ENCODE data around the gene MLC1. TPM values are rescaled to one million over a fixed set of nuclear protein-coding genes. Genes with fewer than 3 reads are reported as not detected.
A peak's percentile ranks its signal among the peaks of the same experiment; 100 is the strongest.

The MLC1 gene
- total RNA-seq, 1 experiment from 2014 or later, result not detected

DNA sequence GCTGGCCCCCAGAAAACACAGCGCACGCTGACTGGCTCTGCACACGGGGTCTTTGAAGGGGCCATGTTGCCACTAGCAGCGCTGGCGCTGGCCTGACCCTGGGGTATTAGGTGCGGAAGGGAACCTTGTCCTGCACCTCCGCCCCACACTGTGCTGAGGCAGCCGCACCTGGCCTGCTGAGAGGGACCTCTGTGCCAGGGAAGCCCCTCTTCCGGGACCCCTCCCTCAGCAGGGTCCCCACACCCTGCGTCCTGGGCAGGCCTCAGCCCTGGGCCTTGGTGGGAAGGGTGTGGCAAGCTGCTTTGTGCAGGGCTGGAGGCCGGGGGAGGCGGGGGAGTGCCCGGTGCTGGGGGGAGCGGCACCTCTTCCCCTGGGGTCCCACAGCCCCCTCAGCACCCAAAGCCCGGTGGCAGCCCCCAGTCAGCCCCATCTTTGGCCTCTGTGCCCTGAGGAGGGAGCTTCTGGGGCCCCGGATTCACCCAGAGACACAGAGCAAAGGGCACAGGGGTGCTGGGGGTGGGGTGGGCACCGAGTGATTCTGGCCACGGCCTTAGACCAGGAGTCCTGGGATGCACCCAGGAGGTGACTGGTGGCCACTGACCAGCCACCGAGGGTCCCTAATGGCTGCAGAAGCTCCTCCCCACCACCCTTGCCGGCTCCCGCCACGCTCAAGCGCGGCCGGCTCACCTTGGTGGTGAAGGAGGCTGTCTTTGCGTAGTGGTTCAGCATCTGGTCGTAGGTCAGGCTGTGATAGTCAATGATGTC is 38.6 kb downstream of the MLC1 start:
- no TSS peak for BruUV-seq (replicated peaks)
- TF ChIP-seq, protein P1, sequence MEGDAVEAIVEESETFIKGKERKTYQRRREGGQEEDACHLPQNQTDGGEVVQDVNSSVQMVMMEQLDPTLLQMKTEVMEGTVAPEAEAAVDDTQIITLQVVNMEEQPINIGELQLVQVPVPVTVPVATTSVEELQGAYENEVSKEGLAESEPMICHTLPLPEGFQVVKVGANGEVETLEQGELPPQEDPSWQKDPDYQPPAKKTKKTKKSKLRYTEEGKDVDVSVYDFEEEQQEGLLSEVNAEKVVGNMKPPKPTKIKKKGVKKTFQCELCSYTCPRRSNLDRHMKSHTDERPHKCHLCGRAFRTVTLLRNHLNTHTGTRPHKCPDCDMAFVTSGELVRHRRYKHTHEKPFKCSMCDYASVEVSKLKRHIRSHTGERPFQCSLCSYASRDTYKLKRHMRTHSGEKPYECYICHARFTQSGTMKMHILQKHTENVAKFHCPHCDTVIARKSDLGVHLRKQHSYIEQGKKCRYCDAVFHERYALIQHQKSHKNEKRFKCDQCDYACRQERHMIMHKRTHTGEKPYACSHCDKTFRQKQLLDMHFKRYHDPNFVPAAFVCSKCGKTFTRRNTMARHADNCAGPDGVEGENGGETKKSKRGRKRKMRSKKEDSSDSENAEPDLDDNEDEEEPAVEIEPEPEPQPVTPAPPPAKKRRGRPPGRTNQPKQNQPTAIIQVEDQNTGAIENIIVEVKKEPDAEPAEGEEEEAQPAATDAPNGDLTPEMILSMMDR (IDR thresholded peaks at IDR 0.05), result no peak
- TF ChIP-seq POLR2AphosphoS5 (IDR thresholded peaks at IDR 0.05; ENCODE audit: low read depth, low read length) (no peak), TCF7L2 (IDR thresholded peaks at IDR 0.05; ENCODE audit: low read depth, low read length) (no peak), SIN3A (IDR thresholded peaks at IDR 0.05; ENCODE audit: borderline replicate concordance, insufficient read depth, low read depth, low read length) (no peak)
- TF ChIP-seq, protein P2, sequence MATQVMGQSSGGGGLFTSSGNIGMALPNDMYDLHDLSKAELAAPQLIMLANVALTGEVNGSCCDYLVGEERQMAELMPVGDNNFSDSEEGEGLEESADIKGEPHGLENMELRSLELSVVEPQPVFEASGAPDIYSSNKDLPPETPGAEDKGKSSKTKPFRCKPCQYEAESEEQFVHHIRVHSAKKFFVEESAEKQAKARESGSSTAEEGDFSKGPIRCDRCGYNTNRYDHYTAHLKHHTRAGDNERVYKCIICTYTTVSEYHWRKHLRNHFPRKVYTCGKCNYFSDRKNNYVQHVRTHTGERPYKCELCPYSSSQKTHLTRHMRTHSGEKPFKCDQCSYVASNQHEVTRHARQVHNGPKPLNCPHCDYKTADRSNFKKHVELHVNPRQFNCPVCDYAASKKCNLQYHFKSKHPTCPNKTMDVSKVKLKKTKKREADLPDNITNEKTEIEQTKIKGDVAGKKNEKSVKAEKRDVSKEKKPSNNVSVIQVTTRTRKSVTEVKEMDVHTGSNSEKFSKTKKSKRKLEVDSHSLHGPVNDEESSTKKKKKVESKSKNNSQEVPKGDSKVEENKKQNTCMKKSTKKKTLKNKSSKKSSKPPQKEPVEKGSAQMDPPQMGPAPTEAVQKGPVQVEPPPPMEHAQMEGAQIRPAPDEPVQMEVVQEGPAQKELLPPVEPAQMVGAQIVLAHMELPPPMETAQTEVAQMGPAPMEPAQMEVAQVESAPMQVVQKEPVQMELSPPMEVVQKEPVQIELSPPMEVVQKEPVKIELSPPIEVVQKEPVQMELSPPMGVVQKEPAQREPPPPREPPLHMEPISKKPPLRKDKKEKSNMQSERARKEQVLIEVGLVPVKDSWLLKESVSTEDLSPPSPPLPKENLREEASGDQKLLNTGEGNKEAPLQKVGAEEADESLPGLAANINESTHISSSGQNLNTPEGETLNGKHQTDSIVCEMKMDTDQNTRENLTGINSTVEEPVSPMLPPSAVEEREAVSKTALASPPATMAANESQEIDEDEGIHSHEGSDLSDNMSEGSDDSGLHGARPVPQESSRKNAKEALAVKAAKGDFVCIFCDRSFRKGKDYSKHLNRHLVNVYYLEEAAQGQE (IDR thresholded peaks at IDR 0.05; ENCODE audit: insufficient read depth in 1 of 2, low read depth in 2 of 2, low read length in 1 of 2), result no peak
- ChIA-PET POLR2A (no interaction called here), CTCF (interaction anchor here (0.6 kb wide), 1 partner anchor 225 kb away, joined by 10 read pairs; no protein-coding TSS in a partner anchor)
- in situ Hi-C loops (cut with HindIII; ENCODE audit: low pct_unique_long_range_greater_than_20kb, low sequenced_read_pairs) (no loop called here), intact Hi-C loops (cut with micrococcal nuclease; ENCODE audit: unreplicated experiment) (no loop called here)
- Histone ChIP-seq H3K27me3 (ENCODE audit: control insufficient read depth, insufficient read depth, low read length) (no peaks in the 10 kb centered on the region), H3K27ac (ENCODE audit: low read length) (no peak overlapping the region), H3K36me3 (ENCODE audit: control insufficient read depth, insufficient read depth, low read length) (no peaks in the 10 kb centered on the region), H3K9me3 (ENCODE audit: control insufficient read depth, insufficient read depth, low read depth, low read length) (no peaks in the 10 kb centered on the region), H3K4me1 (ENCODE audit: control insufficient read depth, insufficient read depth, low read length) (no peaks in the 10 kb centered on the region), H3K4me3 (ENCODE audit: low read depth in 2 of 2, low read length in 2 of 2) (no peak overlapping the region)
- DNase-seq (ENCODE audit: low read depth, low spot score), result no peak
- ATAC-seq, result no peak

DNA sequence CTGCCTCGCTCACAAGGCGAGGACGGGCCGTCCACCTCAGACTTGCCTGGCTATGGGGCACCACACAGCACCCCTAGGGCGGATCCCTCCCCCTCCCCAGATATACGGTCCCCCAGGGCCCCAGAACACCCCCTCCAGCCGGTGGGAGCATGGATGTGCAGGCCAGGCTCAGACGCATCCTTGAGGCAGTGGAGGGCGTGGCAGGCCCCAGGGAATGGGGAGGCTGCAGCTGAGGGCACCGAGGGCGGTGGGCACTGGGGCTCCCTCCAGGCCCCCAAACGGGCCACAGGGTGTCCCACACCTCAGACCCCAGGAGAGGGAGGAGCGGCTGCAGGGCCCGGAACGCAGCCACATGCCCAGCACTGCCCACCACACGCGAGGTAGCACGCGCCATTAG is 39.2 kb downstream of the MLC1 start:
- Histone ChIP-seq H3K4me1 (ENCODE audit: control insufficient read depth, insufficient read depth, low read length) (no peaks in the 10 kb centered on the region), H3K4me3 (ENCODE audit: low read depth in 2 of 2, low read length in 2 of 2) (no peak overlapping the region), H3K27me3 (ENCODE audit: control insufficient read depth, insufficient read depth, low read length) (no peaks in the 10 kb centered on the region), H3K27ac (ENCODE audit: low read length) (no peak overlapping the region), H3K9me3 (ENCODE audit: control insufficient read depth, insufficient read depth, low read depth, low read length) (no peaks in the 10 kb centered on the region), H3K36me3 (ENCODE audit: control insufficient read depth, insufficient read depth, low read length) (no peaks in the 10 kb centered on the region)
- DNase-seq (ENCODE audit: low read depth, low spot score), result no peak
- intact Hi-C loops (cut with micrococcal nuclease; ENCODE audit: unreplicated experiment), result no loop called here
- BruUV-seq (replicated peaks), result no TSS peak
- ChIA-PET CTCF (no interaction called here), POLR2A (no interaction called here)
- TF ChIP-seq, protein P2 (IDR thresholded peaks at IDR 0.05; ENCODE audit: insufficient read depth in 1 of 2, low read depth in 2 of 2, low read length in 1 of 2), result no peak
- TF ChIP-seq SIN3A (IDR thresholded peaks at IDR 0.05; ENCODE audit: borderline replicate concordance, insufficient read depth, low read depth, low read length) (no peak), TCF7L2 (IDR thresholded peaks at IDR 0.05; ENCODE audit: low read depth, low read length) (no peak), POLR2AphosphoS5 (IDR thresholded peaks at IDR 0.05; ENCODE audit: low read depth, low read length) (no peak)
- TF ChIP-seq, protein P1 (IDR thresholded peaks at IDR 0.05), result no peak
- in situ Hi-C loops (cut with HindIII; ENCODE audit: low pct_unique_long_range_greater_than_20kb, low sequenced_read_pairs), result no loop called here
- ATAC-seq, result 0 out of 2 replicates have a peak, but pooled peaks have one; percentile 23
